Mucosa of stomach (tissue), 1 donor: ENCODE results near the gene OR2C1.

Experiments
- H3K27me3 ChIP-seq: one replicate; pipeline ENCODE4 v1.7.0; 2013; ENCODE audit warnings: mild to moderate bottlenecking, low read length; ENCODE audit not compliant: control insufficient read depth, insufficient read depth
- H3K36me3 ChIP-seq: one replicate; pipeline ENCODE4 v1.7.0; 2013; ENCODE audit warnings: low read length; ENCODE audit not compliant: control insufficient read depth, insufficient read depth
- H3K4me1 ChIP-seq: one replicate; pipeline ENCODE4 v1.7.0; 2013; ENCODE audit warnings: mild to moderate bottlenecking, low read length; ENCODE audit not compliant: control insufficient read depth, insufficient read depth
- H3K4me3 ChIP-seq: one replicate; pipeline ENCODE4 v1.7.0; 2013; ENCODE audit warnings: low read length
- H3K9ac ChIP-seq: one replicate; pipeline ENCODE4 v1.7.0; 2013; ENCODE audit warnings: mild to moderate bottlenecking, low read length, moderate library complexity
- H3K9me3 ChIP-seq: one replicate; pipeline ENCODE4 v1.7.0; 2013; ENCODE audit warnings: mild to moderate bottlenecking, low read length, moderate library complexity; ENCODE audit not compliant: control insufficient read depth
- donor health status: Pancreatic carcinoma.

Gene OR2C1

GRCh38 chr16:3356118-3356517 is 429 bp downstream of the OR2C1 start:
- Histone ChIP-seq H3K36me3 (no peaks in the 10 kb centered on the region), H3K4me3 (no peak overlapping the region), H3K9ac (no peak overlapping the region), H3K4me1 (no peaks in the 10 kb centered on the region), H3K27me3 (no peaks in the 10 kb centered on the region), H3K9me3 (no peaks in the 10 kb centered on the region)

DNA sequence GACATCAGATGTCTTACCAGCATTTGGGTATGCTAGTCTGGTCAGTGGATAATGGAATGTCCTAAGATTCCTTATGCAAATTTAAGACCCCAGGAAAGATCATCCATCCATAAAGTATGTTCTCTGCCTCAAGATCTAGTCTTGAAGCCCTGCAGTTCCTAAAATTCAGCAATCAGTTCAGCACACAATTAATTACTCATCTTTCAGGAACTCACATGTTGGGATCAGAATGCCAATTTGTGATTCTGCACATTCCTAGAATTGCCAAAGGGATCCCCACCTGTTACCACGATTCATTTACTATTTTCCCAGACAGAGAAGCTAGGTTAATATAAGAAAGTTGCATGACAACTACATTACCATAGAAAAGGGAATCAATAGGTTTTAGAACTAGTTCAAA is 3.2 kb downstream of the OR2C1 start:
- Histone ChIP-seq H3K9me3 (no peaks in the 10 kb centered on the region), H3K4me1 (no peaks in the 10 kb centered on the region), H3K36me3 (no peaks in the 10 kb centered on the region), H3K9ac (no peak overlapping the region), H3K27me3 (no peaks in the 10 kb centered on the region), H3K4me3 (no peak overlapping the region)

DNA sequence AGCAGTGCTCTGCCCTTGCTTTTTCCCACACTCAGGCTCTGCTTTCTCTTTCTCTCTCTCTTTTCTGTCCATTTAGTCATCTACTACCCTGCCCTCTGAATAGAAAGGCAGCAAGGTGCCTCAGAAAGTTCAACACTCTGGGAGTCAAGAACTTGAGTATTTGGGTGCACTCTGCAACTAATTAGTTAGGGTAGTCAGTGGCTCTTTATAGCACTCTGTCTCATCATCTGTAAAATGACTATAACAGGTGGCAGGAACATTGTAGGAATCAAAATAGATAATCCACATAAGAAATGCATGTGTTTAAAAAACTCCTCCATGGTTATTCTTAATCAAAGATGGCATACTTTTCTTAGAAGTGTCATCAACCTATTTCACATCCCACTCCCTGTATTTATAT is 7.2 kb downstream of the OR2C1 start:
- Histone ChIP-seq H3K9me3 (peaks cover 8% of the 10 kb centered on the region), H3K27me3 (no peaks in the 10 kb centered on the region)

GRCh38 chr16:3363793-3364192 is 8.1 kb downstream of the OR2C1 start:
- Histone ChIP-seq H3K36me3 (no peaks in the 10 kb centered on the region), H3K27me3 (no peaks in the 10 kb centered on the region), H3K4me3 (no peak overlapping the region), H3K9me3 (peaks cover 8% of the 10 kb centered on the region), H3K4me1 (no peaks in the 10 kb centered on the region), H3K9ac (no peak overlapping the region)

More for the DNA sequence above, 7.2 kb downstream of the OR2C1 start:
- Histone ChIP-seq H3K9ac (no peak overlapping the region), H3K36me3 (no peaks in the 10 kb centered on the region), H3K4me1 (no peaks in the 10 kb centered on the region), H3K4me3 (no peak overlapping the region)

DNA sequence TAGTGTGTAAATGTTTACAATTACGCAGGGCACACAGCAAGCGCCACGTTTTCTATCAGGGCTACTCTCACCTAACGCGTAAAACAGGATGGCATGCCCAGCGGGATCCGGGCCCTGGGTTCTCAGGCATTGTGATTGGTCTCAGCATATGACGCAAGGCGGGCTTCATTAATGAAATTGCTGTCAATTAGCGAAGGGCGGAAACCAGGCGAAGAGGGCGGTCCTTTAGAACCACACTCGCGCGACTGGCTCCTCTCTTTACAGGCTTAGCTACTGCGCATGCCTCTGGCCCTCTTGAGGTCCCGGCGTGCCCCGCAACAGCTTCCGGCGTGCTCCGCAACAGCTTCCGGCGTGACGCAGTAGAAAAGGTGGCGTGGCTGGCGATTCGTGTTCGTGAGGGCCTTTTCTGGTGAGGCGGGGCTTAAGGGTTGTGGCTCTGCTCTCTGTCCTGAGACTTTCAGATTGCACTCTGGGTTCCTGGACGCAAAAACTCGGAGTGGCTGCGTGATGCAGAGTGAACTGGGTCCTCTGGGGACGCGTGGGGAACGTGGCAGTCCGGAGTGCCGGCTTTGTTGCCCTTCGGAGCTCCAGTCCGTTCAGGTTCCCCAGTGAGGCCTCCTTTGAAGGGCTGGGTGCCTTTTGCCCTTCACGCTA is 9.2 kb downstream of the OR2C1 start:
- peak overlapping the region; percentile 53 for H3K4me3 ChIP-seq
- H3K9ac ChIP-seq, result peak overlapping the region; percentile 60
- no peaks in the 10 kb centered on the region for H3K4me1 ChIP-seq
- H3K27me3 ChIP-seq, result no peaks in the 10 kb centered on the region
- H3K36me3 ChIP-seq, result no peaks in the 10 kb centered on the region
- H3K9me3 ChIP-seq, result peaks cover 8% of the 10 kb centered on the region

- Histone ChIP-seq H3K4me1 (no peaks in the 10 kb centered on the region), H3K36me3 (no peaks in the 10 kb centered on the region), H3K27me3 (no peaks in the 10 kb centered on the region), H3K9me3 (peaks cover 8% of the 10 kb centered on the region), H3K9ac (no peak overlapping the region), H3K4me3 (no peak overlapping the region)
Measured at GRCh38 chr16:3369073-3369472, 13.4 kb downstream of the OR2C1 start.

DNA sequence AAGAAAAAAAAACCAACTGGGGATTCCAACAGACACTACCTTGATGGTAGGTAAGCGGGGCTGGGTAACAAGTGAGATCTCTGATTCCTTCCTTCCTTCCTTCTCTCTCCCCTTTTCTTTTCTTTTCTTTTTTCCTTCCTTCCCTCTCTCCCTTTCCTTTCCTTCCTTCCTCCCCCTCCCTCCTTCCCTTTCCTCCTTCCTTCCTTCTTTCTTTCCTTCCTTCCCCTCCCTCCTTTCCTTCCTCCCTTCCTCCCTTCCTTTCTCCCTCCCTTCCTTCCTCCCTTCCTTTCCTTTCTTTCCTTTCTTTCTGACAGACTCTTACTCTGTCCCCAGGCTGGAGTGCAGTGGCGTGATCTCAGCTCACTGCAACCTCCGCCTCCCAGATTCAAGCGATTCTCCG is 20.0 kb downstream of the OR2C1 start:
- Histone ChIP-seq H3K4me1 (no peaks in the 10 kb centered on the region), H3K27me3 (no peaks in the 10 kb centered on the region), H3K9ac (no peak overlapping the region), H3K36me3 (peaks cover 3% of the 10 kb centered on the region), H3K4me3 (no peak overlapping the region), H3K9me3 (no peaks in the 10 kb centered on the region)

DNA sequence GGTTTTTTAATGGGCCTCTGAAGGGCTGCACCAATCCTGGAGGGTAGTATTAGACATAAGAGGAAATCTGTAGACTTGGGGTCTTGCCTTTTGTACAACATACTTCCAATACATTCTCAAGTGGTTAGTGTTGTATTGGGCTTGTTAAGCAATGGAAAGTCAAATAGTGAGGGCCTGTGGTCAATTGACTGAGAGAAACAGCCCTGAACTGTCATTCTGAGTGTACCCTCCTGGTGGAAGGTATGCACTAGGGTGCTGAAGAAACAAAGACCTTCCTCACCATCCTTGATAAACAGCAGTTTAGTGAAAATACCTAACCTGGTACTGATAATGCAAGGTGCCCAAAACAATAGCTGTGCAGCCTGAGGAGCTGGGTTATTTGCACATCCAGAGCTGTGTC is 22.2 kb downstream of the OR2C1 start:
- peaks cover 10% of the 10 kb centered on the region for H3K36me3 ChIP-seq
- no peaks in the 10 kb centered on the region for H3K27me3 ChIP-seq
- peaks cover 10% of the 10 kb centered on the region for H3K9me3 ChIP-seq
- H3K4me1 ChIP-seq, result no peaks in the 10 kb centered on the region
- H3K4me3 ChIP-seq, result no peak overlapping the region
- H3K9ac ChIP-seq, result no peak overlapping the region

DNA sequence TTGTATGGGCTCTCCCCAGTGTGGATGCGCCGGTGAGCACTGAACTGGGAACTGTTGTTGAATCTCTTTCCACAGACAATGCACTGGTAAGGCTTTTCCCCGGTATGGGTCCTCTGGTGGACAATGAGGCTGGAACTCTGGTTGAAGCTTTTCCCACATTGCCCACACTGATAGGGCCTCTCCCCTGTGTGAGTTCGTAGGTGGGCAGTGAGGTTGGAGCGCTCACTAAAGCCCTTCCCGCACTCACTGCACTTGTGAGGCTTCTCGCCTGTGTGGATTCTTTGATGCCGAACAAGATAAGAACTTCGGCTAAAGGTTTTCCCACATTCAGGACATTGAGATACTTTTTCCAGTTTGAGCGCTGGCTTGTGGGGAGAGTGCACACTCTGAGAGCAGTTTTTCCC is 27.4 kb downstream of the OR2C1 start:
- Histone ChIP-seq H3K36me3 (peaks cover 24% of the 10 kb centered on the region), H3K9me3 (peaks cover 28% of the 10 kb centered on the region), H3K4me3 (no peak overlapping the region), H3K27me3 (no peaks in the 10 kb centered on the region), H3K4me1 (no peaks in the 10 kb centered on the region), H3K9ac (no peak overlapping the region)

GRCh38 chr16:3388325-3388724 is 32.6 kb downstream of the OR2C1 start:
- Histone ChIP-seq H3K9me3 (peaks cover 27% of the 10 kb centered on the region), H3K4me1 (no peaks in the 10 kb centered on the region), H3K27me3 (no peaks in the 10 kb centered on the region), H3K36me3 (peaks cover 25% of the 10 kb centered on the region), H3K4me3 (no peak overlapping the region), H3K9ac (no peak overlapping the region)

DNA sequence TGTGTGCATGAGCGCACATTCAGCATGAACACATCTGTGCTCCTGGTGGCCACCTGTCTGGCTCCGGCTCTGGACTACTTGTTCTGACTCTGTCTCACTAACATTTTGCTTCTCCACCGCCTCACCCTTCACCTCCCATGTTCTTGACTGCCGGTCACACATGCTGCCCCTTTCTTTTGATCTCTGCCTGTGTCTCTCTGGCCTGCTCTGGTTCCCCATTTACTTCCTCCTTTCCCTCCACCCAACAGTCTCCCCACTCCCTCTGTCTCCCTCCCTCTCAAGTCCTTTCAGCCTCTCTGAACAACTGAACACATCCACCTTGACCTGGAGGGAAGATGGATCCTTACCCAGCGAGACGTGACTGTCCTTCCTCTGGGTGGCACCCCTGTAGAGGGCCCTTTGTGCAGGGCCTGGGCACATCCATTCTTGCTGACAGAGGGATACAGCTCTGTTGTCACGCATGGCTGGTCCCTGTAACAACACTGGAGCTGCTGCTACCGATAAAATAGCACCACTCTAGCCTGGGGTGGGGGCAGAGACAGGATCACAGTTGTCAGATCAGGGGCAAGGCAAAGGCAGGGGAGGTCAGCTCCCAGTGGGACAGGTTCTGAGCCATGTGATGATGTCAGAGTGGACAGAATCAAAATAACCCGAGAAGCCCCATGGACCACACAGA is 34.1 kb downstream of the OR2C1 start:
- Histone ChIP-seq H3K27me3 (no peaks in the 10 kb centered on the region), H3K36me3 (peaks cover 15% of the 10 kb centered on the region), H3K4me1 (no peaks in the 10 kb centered on the region), H3K4me3 (no peak overlapping the region), H3K9me3 (peaks cover 13% of the 10 kb centered on the region), H3K9ac (no peak overlapping the region)

DNA sequence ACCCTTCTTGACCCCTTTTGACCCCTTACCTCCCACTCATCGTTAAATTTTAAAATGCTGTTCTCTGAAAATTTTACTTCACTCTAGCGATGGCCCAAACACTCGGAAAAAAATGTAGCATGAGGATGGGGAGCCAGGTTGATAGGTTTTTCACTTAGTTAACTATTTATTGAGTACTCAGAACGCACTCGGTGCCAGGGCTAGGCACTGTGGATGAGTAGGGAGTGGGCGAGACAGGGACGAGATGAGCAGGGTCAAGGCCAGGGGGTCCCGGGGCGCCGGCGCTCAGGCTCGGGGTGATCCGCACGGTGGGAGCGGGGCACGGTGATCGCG is 44.7 kb downstream of the OR2C1 start:
- H3K9ac ChIP-seq, result peak overlapping the region; percentile 87
- no peaks in the 10 kb centered on the region for H3K27me3 ChIP-seq
- H3K36me3 ChIP-seq, result peaks cover 18% of the 10 kb centered on the region
- H3K9me3 ChIP-seq, result peaks cover 13% of the 10 kb centered on the region
- H3K4me3 ChIP-seq, result peak overlapping the region; percentile 93
- peaks cover 6% of the 10 kb centered on the region for H3K4me1 ChIP-seq
